NCI-H2029 (cell line): ENCODE data around the gene PDE9A.
A peak's percentile ranks its signal among the peaks of the same experiment; 100 is the strongest.
"Not testable (repeated sequence)": the region's sequence is repeated elsewhere in the genome, so short reads cannot be mapped to it uniquely, and the experiment has no call there.

Source experiments
- DNase-seq: peaks from one replicate; lab custom pipeline; 2025; lab: John Stamatoyannopoulos, UW

The PDE9A gene

DNA sequence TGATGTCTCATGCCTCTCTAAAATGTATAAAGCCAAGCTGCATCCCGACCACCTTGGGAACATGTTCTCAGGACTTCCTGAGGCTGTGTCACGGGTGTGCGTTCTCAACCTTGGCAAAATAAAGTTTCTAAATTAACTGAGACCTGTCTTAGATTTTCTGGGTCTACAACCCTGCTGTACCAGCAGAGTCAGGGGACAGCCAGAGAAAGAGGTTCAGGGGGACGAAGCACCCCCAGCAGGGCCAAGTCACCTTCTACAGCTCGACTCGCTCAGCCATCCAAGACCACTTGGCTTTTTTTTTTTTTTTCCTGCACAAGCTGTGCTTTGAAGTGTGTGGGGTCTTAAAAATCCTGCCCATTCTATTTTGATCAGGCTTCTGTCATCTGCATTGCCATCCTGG, 28.5 kb upstream of the PDE9A start:
- DNase-seq: no peak

DNA sequence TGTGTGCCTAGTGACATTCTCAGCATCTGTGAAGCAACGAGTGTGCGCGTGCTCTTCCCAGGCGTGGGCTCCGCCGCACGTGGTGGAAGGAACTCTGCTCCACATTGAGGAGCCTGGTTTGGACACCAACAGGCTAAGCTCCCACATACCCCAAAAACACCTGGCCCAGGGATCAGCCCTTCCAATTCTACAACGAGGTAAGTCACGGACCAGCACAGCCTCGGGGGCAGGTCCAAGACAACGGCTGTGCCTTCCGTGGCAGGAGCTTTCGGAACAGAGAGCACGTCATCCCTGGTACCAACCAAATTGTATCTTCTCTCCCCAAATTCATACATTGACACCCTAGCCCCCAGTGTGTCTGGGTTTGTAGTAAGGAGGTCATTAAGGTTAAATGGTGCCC, 27.2 kb upstream of the PDE9A start:
- DNase-seq: no peak

DNA sequence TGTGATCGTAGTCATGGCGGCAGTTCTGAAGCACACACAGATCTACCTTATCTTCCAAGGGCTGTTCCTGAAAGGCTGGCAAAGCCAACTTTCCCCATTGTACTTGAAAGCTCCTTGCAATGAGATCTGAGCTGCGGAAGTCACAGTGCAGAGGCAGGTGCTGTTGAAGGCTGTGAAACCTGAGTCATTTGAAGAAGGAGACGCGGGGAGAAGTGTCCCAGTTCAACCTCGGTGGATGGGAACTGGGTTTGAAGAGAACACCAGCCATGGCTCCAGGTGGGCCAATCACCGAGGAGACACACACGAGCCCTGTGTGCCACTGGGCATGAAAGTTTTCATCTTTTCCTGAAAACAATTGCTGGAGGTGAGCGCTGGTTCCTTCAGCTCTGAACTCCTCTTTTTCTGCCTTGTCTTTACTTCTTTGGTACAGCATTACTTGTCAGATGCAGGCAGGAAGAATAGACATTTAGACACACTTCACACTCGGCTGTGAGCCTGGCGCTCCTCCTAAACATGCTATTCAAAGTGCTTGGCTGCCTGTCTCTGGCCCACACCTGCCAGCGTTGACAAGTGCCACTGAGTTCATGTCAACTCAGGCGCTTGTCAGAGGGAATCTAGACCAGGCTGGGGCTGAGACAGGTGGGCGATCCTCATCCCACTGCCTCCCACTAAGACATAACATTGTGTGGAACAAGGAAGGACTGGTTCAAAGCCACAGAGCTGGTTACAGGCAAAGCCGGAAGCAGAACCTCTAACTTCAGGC, 25.7 kb upstream of the PDE9A start:
- DNase-seq: peak; percentile 30

DNA sequence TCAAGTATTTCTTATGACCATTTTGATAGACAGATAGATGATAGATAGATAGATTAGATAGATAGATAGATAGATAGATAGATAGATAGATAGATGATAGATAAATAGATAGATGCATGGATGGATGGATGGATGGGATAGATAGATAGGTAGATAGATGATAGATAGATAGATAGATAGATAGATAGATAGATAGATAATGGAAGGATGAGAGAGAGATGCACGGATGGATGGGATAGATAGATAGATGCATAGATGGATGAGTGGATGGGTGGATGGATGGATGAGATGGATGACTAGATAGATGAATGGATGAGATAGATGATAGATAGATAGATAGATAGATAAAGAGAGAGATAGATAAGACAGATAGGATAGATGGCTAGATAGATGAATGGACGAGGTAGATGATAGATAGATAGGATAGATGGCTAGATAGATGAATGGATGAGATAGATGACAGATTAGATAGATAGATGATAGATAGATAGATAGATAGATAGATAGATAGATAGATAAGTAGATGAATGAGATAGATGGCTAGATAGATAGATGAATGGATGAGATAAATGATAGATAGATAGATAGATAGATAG, 24.9 kb upstream of the PDE9A start:
- not testable (repeated sequence) for DNase-seq

DNA sequence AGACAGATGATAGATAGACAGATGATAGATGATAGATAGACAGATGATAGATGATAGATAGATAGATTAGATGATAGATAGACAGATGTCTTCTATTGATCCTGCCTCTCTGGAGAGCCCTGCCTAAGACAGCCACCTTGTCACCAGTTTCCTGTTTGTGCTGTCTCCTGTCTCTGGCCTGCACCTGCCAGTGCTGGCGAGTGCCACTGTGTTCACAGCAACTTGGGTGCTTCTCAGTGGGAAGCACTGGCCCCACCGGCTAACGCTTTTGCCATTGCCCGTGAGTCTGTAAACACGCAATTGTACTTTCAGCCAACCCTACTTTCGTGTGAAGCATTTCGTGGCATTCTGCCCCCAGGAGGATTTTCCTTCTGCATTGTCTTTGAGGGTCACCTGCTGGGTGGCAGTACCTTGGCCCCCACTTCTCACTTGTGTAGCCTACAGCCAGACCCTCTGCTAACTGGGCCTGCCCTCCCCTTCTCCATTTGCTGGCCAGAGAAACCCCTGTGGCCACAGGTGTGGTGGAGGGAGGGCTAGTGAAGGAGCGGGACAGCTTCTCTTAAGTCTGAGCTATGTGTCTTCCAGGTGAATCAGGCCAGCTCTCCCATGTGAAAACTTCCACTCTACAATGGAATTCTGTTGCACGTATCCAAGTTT, 23.4 kb upstream of the PDE9A start:
- no peak for DNase-seq

DNA sequence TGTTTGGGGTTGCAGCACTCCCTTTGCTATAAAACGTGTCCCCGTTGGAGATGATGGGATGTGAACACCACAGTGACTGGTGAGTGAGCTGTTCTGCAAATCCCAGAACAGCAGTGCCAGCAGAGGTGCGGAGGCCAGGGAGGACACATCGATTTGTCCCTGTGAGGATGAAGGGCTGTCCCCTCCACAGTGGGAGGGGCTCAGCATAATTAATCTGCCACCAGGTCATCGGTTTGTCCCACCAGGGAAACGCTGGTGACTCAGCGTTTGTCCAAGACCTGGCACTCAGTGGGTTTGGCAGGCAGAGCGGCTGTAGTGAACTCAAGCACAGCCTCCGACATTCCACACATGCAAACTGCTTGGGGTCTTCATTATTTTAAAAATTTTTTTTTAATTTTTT, 22.8 kb upstream of the PDE9A start:
- no peak for DNase-seq

DNA sequence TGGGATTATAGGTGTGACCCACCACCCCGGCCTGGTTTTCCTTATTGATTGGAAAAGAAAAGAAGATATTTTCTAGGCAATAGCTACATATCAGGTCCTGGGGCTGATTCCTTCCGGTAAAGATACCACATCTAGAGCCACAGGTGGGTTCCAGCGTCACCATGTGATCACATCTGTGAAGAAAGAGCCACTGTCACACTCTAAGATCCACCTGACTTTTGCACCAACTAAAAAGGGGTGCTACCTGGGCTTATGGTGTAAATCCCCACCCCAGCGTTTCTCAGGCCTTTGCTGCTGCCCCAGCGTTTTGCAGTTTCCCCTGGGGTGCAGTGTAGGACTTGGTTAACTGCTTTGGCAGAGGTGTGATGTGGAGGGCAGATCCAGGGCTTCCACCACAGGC, 22.3 kb upstream of the PDE9A start:
- DNase-seq: no peak

DNA sequence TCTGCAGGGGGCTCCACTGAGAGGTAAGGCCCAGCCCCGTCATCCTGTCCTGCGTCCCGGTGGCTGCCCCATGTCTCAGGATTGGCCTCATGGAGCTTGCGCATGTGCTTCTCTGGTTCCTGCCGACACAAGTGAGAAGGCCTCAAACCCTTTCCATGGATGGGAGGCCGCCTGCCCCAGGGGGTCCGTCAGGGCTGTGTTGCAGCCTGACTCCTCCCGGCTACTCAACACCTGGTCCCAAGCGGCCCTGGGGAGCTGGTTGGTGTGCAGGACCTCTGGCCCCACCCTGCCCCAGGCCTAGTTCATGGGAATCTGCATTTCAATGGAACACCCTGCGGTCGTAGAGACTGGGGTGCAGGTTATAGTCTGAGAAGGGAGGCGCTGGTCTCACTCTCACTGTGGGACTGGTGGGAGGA, 21.1 kb upstream of the PDE9A start:
- no peak for DNase-seq

DNA sequence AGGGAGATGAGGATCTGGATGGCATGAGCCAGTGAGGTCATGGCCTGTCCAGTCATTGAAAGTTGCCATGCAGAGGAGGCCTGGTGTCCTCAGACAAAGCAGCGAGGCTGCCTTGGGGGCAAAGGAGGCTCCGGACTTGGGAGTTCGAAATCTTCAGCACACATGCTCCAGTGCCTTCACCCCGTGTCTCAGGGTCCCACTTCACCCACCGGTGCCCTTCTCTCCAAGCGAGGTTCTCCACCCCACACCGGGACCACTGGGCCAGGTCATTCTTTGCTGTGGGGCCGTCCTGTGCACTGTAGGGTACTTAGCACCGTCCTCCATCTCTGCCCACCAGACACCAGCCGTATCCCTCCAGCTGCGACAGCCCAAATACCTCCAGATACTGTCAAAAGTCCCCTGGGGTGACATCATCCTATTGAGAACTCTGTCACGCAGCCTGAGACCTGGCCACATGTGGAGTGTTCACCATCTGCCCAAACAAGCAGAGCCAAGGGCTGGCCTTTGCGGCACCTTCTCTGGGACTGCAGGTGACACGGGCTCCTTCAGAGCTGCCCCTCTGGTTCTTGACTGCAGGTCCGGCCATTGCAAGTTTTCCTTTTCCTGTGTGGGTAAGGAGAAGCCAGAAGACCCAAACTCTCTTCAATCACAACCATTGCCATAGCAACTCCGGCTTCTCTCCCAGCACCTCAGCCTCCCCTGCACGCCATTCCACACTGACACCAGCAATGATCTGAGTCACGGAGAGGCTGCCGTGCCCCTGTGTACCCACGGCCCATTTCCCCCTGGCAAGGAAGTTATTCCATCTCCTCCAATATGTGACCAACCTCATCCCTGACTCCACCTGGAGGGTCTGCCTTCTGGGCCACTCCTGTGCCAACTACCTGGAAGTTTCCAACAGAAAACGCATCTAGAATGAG, 20.4 kb upstream of the PDE9A start:
- DNase-seq: no peak

DNA sequence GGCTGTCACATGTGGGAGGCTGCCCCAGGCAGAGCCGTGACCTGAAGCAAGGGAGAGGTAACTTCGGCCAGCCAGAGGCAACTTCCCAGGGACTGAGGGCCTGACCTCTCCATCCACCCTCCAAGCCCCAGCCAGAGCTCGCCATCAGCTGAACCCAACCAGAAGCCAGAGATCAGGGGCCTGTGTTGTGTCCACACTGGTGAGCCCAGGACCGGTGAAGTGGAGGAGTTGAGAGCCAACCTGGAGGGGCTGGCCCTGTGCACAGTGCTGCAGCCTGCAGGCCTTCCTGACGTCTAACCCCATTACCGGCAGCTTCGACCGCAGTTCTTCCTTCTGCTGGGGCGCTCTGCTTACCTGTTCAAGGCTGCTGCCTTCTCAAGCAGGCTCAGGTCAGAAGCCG, 19.6 kb upstream of the PDE9A start:
- no peak for DNase-seq

DNA sequence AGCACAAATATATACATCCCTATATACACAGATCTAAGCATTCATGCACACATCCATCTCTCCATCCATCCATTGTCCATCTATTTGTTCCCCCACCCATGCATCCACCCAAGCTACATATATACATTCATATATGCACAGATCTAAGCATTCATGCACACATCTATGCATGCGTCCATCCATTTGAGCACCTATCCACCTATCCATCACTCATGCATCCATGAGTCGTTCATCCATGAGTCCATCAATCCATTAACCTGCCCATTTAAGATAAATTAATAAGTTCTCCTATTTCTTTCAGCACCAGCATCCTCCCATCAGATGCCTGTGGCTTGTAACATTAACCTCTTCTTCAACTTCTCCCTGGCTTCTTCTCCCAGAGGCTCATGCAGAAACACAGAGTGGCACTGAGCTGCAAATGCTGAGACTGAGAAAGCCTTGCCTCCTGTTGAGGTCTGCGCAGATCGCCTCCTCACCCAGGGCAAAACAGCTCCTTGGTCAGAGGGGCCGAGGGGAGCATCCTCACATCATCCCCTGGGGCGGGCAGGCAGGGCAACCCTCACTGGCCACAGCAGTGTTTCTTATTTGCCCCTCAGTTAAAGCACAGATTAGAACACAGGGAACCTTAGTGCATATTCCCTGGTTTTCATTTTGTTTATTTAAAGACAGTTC, 17.4 kb upstream of the PDE9A start:
- no peak for DNase-seq

DNA sequence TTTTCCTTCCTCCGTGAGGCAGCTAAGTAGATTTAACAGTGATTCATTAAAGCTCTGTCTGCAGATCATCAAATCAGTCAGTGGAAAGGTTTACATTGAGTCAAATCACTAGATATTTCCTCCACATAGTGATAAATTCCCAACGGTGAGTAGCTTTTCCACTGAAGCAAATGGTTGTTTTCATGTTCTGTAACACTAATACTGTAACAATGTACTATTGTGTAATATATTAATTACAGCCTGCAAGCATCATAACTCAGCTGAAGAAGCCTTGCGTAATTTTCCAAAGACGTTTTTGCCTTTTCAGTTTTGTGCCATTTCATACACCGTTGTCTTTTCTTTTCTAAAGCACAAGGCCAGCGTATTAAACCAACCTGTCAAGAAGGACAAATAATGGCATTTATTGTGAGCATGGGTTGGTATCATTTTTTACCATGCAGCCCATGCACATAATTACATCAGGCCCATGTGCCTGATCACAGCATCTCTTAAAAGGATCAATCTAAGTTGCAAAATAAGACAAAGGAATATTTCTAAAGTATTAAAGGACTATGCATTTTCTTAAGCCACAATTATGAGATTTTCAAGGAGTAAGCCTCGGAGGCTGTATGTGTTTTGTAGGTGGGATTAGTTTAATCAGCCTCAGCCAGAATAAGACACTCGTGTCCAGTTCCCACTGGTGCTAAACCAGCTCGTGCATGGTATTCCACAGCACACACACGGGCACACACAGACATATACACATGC, 16.7 kb upstream of the PDE9A start:
- DNase-seq: no peak

DNA sequence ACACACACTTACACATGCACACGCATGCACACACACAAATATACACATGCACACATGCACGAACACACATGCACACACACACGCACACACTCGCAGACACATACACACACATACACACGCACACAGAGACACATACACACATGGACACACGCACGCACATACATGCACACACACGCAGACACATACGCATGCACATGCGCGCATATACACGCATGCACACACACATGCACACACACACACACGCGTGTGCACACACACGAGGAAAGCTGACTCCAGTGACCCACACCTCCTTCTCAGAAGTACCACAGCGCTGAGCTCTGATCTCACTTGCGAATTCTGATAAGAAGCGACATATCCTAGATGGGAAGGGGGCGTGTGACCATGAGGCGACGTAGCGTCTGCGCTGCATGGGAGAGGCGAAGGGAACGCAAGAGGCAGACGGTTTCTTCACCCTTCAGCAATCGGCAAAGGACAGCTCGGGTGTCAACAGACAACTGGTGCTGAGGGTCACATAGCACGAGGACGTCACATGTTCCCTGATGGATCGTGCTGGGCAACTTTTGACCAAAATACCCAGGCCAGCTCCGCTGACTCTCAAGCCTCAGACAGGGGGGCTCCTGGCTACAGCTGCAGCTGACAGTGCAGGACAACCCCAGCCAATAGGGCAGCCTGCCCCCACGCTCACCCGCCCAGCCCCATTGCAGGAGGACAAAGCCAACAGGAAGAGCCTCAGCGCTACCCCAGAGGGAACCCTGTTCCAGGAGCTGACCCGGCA, 16.0 kb upstream of the PDE9A start:
- DNase-seq: no peak

DNA sequence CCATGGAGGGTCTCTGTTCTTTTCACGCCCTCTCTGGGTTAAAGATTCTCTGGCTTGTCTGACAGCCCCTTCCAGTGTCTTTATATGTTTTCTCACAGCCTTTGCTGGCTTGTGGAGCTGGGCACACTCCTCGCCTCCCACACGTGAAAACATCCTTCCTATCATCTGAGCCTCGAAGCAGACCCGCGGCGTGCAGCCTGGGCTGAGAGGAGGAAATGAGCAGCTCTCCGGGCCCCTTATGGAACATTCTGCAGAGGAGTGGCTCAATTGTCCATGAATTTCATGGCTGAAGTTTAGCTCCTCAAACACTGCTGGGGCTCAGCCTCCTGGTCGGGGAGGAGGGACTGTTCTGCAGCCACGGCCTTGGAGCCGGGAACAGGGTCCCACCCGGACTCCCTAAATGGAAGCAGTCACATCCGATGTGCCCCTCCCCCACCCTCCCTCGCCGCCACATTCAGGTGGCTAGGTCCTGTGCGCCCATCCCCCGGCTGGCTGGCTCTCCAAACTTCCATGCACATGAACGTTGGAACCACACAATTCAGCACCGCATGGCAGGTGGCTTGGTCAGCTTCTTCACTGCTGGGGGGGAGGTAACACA, 15.1 kb upstream of the PDE9A start:
- no peak for DNase-seq

DNA sequence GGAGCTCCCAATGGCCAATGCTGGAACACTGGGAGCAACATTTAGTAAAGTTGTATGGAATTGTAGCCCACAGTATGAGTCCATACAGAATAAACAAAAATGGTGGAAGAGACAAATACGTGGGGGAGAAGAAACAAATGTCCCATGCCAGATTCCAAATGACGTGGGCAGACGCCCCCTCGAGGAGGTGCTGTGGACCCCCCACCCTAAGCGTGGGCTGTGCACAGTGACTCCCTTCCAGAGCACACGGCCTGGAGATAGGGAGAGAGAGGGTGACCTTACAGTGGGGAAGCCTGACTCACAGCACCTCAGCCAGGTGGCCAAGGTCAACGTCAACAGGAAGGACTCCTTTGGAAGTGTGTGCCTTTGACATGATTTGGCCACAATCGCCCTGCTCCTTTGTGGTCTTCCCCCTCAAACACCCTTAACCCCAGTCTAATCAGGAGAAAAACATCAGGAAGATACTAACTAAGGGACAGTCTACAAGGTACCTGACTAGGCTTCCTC, 13.7 kb upstream of the PDE9A start:
- DNase-seq: no peak

DNA sequence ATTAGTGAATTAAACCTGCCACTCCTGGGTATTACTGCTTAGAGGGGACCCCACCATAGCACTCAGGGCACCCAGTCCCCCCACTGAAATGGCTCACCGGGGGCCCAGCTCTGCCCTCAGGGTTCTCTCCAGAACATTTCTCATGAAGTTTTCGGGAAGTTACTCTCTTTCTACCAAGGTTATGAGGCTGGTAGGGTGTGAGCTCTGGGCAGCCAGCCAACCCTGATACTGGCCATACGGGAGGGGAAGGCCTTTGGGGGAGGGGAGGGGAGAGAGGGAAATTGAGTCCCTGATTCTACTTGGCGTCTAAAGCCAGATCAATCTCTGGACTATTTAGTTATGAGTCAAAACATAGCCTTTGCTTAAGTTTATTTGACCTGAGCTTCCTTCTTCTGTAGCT, 12.9 kb upstream of the PDE9A start:
- no peak for DNase-seq

DNA sequence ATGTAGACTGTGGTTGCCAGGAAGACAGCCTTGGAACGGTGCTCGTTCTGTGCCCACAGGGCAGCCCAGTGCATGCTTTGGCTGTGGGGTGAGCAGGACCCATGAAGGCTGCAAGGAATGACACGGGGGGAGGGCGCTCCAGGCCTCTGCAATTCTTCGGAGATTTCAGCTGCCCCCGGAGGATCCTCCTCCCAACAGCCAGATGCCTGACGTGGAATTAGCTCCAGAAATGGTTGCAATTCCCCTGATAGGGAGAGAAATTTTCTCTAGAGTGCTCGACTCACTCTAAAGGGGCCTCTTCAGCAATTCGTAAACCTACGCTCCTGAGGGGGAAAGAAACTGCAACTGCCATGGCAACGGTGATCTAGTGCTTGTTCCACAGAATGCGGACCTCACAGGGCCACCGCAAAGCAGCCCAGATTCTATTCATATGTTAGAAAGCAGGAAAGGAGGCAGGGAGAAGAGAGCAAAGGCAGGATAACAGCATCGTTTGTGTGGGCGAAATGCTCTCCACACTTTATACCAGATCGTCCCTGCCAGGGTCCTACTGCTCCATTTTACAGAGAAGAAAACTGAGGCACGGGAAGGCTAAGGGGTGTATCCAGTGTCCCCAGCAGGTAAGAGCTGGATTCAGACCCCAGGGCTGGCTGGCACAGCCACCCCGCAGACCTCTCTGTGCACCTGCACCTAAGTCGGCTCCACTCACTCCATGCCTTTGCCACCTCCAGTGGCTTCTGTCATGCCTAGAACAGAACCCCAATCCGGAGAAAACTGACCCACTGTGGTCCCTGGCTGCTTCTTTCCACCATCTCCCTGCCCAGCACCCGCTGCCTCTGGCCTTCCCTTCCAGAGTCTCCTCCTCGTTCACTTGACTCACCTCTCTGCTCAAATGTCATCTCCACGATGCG, 11.9 kb upstream of the PDE9A start:
- no peak for DNase-seq

DNA sequence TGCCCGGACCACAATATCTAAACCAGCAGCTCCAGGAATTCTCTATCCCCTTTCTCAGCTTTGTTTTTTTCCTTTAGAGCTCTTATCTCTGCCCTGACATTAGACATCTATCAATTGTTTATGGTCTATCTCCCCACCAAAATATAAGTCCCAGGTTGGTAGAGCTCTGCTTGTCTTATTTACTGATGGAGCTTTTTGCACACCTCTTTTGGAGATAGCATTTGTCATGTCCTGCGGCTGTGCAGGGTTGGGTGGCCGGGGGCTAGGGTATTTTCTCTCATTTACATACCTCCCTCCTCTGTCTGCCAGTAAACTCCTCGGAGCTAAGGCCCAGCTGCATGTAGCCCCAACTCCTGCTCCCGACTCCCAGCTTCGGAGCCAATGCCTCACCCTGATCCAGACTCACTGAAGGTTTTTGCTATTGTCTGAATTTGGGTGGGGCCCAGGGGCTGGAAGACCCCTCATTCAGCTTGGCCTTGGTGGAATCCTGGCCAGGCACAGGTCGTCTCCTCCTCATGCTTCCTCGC, 11.1 kb upstream of the PDE9A start:
- no peak for DNase-seq
